Measurements from ENCODE around the gene ZFAND3.

- TF ChIP-seq CTCF (IDR thresholded peaks at IDR 0.05), result no peak
- TF ChIP-seq POLR2A (IDR thresholded peaks at IDR 0.05), result no peak
Observed at GRCh38 chr6:37983720-37984501, 164.4 kb downstream of the ZFAND3 start.

Measured in adrenal gland (tissue), 5 donors.